Trophoblast cell (in vitro differentiated cells and primary cell): ENCODE measurements around the gene PCP2.

Experiments used
- DNase-seq, 2 donors: peaks; one replicate each; pipeline ENCODE4 v3.0.0-alpha.2; 2016
- H2AFZ ChIP-seq: 2 replicates; pipeline ENCODE4 v1.6.1; 2013; ENCODE audit warnings: low read length, moderate library complexity, mild to moderate bottlenecking; ENCODE audit not compliant: insufficient read depth, poor library complexity
- H2AK5ac ChIP-seq: 2 replicates; pipeline ENCODE4 v1.6.1; 2013; ENCODE audit warnings: mild to moderate bottlenecking, low read length
- H2BK120ac ChIP-seq: 2 replicates; pipeline ENCODE4 v1.6.1; 2013; ENCODE audit warnings: low read length, mild to moderate bottlenecking, moderate library complexity; ENCODE audit not compliant: insufficient read depth, poor library complexity
- H2BK12ac ChIP-seq: 2 replicates; pipeline ENCODE4 v1.6.1; 2013; ENCODE audit warnings: mild to moderate bottlenecking, low read length, moderate library complexity
- H2BK5ac ChIP-seq: 2 replicates; pipeline ENCODE4 v1.6.1; 2013; ENCODE audit warnings: low read length, low read depth, moderate library complexity, mild to moderate bottlenecking; ENCODE audit not compliant: poor library complexity
- H3K14ac ChIP-seq: 2 replicates; pipeline ENCODE4 v1.6.1; 2013; ENCODE audit warnings: mild to moderate bottlenecking, low read length
- H3K18ac ChIP-seq: 2 replicates; pipeline ENCODE4 v1.6.1; 2013; ENCODE audit warnings: mild to moderate bottlenecking, low read length
- H3K23ac ChIP-seq: 2 replicates; pipeline ENCODE4 v1.6.1; 2013; ENCODE audit warnings: low read length
- H3K27ac ChIP-seq: 2 replicates; pipeline ENCODE4 v1.5.1; 2013; ENCODE audit warnings: low read depth, mild to moderate bottlenecking, inconsistent platforms, low read length, moderate library complexity
- H3K27me3 ChIP-seq: 2 replicates; pipeline ENCODE4 v1.6.1; 2013; ENCODE audit warnings: inconsistent platforms, mild to moderate bottlenecking, low read length, moderate library complexity; ENCODE audit not compliant: insufficient read depth
- H3K36me3 ChIP-seq, 2 experiments: 1 replicate in 1 of 2; 2 replicates in 1 of 2; pipeline ENCODE4 v1.6.1; 2013; ENCODE audit warnings: low read length in 2 of 2, mild to moderate bottlenecking in 2 of 2, moderate library complexity in 1 of 2; ENCODE audit not compliant: insufficient read depth in 2 of 2, control insufficient read depth in 1 of 2
- H3K4ac ChIP-seq: 2 replicates; pipeline ENCODE4 v1.6.1; 2013; ENCODE audit warnings: low read depth, mild to moderate bottlenecking, low read length, moderate library complexity
- H3K4me1 ChIP-seq, 2 experiments: 1 replicate in 1 of 2; 2 replicates in 1 of 2; pipeline ENCODE4 v1.6.1; 2013; ENCODE audit warnings: low read length in 2 of 2, mild to moderate bottlenecking in 2 of 2, moderate library complexity in 1 of 2; ENCODE audit not compliant: insufficient read depth in 2 of 2, control insufficient read depth in 1 of 2
- H3K4me2 ChIP-seq: 2 replicates; pipeline ENCODE4 v1.6.1; 2013; ENCODE audit warnings: inconsistent platforms, mild to moderate bottlenecking, low read length, moderate library complexity
- H3K4me3 ChIP-seq: 2 replicates; pipeline ENCODE4 v1.5.1; 2013; ENCODE audit warnings: mild to moderate bottlenecking, low read depth, low read length, inconsistent platforms
- H3K79me1 ChIP-seq: one replicate; pipeline ENCODE4 v1.6.1; 2013; ENCODE audit warnings: low read length
- H3K79me2 ChIP-seq: 2 replicates; pipeline ENCODE4 v1.6.1; 2013; ENCODE audit warnings: low read length, mild to moderate bottlenecking; ENCODE audit not compliant: control insufficient read depth, insufficient read depth, poor library complexity
- H3K9ac ChIP-seq: 2 replicates; pipeline ENCODE4 v1.6.1; 2013; ENCODE audit warnings: mild to moderate bottlenecking, low read length
- H3K9me3 ChIP-seq: 2 replicates; pipeline ENCODE4 v1.6.1; 2013; ENCODE audit warnings: low read depth, mild to moderate bottlenecking, control low read depth, inconsistent platforms, low read length; ENCODE audit not compliant: insufficient read depth
- H4K12ac ChIP-seq: 2 replicates; pipeline ENCODE4 v1.6.1; 2013; ENCODE audit warnings: low read depth, mild to moderate bottlenecking, low read length, moderate library complexity
- H4K8ac ChIP-seq: 2 replicates; pipeline ENCODE4 v1.6.1; 2013; ENCODE audit warnings: low read depth, mild to moderate bottlenecking, low read length, moderate library complexity
- H4K91ac ChIP-seq: one replicate; pipeline ENCODE4 v1.6.1; 2013; ENCODE audit warnings: low read depth, mild to moderate bottlenecking, low read length, moderate library complexity
- WGBS: extraction: QIAGEN DNeasy Blood & Tissue Kit; methylation state at CpG from one replicate; pipeline ENCODE4 v1.1.7; 2013; ENCODE audit warnings: missing lambda C conversion rate; ENCODE audit not compliant: insufficient read length, insufficient coverage; ENCODE audit errors: extremely low coverage; 5-methylcytosine and 5-hydroxymethylcytosine counted together

The PCP2 gene

GRCh38 chr19:7619671-7620441 is 13.7 kb downstream of the PCP2 start:
- Histone ChIP-seq H3K18ac (no peak overlapping the region), H2BK120ac (no peak overlapping the region), H3K14ac (no peak overlapping the region), H3K4ac (no peak overlapping the region), H2BK12ac (no peak overlapping the region), H2AK5ac (no peak overlapping the region), H4K12ac (no peak overlapping the region), H3K79me1 (peaks cover 2% of the 10 kb centered on the region), H3K36me3 (peaks cover 83 to 84% of the 10 kb centered on the region in 2 experiments), H3K27ac (no peak overlapping the region), H3K79me2 (no peaks in the 10 kb centered on the region), H2BK5ac (no peak overlapping the region), H4K91ac (peak overlapping the region; percentile 26), H3K4me2 (no peak overlapping the region), H3K4me3 (no peak overlapping the region), H3K9ac (no peak overlapping the region), H4K8ac (no peak overlapping the region), H2AFZ (no peak overlapping the region), H3K4me1 (peaks cover 11 to 12% of the 10 kb centered on the region in 2 experiments), H3K23ac (no peak overlapping the region), H3K9me3 (peaks cover 5% of the 10 kb centered on the region), H3K27me3 (no peaks in the 10 kb centered on the region)
- no CpG with 5 or more reads among the region's 48 CpGs for WGBS
- DNase-seq: no peak

GRCh38 chr19:7618771-7619510 is 14.6 kb downstream of the PCP2 start:
- Histone ChIP-seq H3K4ac (no peak overlapping the region), H3K4me3 (peak overlapping the region; percentile 24), H4K91ac (peak overlapping the region; percentile 63), H3K27ac (peak overlapping the region; percentile 57), H3K79me1 (peaks cover 2% of the 10 kb centered on the region), H3K14ac (peak overlapping the region; percentile 29), H2AK5ac (no peak overlapping the region), H2BK12ac (peak overlapping the region; percentile 38), H4K12ac (no peak overlapping the region), H2BK120ac (peak overlapping the region; percentile 25), H3K4me1 (peaks cover 11 to 12% of the 10 kb centered on the region in 2 experiments), H3K9ac (no peak overlapping the region), H2BK5ac (peak overlapping the region; percentile 55), H3K36me3 (peaks cover 78 to 79% of the 10 kb centered on the region in 2 experiments), H3K4me2 (no peak overlapping the region), H3K9me3 (peaks cover 5% of the 10 kb centered on the region), H3K18ac (peak overlapping the region; percentile 54), H4K8ac (peak overlapping the region; percentile 64), H3K79me2 (no peaks in the 10 kb centered on the region), H2AFZ (no peak overlapping the region), H3K23ac (no peak overlapping the region), H3K27me3 (no peaks in the 10 kb centered on the region)
- no peak for DNase-seq
- no CpG with 5 or more reads among the region's 21 CpGs for WGBS

- no peak overlapping the region for H3K18ac ChIP-seq
- H3K4ac ChIP-seq: no peak overlapping the region
- H2BK5ac ChIP-seq: no peak overlapping the region
- no peak overlapping the region for H4K12ac ChIP-seq
- H3K9me3 ChIP-seq: peaks cover 5% of the 10 kb centered on the region
- peaks cover 2% of the 10 kb centered on the region for H3K79me1 ChIP-seq
- no peaks in the 10 kb centered on the region for H3K79me2 ChIP-seq
- no CpG with 5 or more reads among the region's 4 CpGs for WGBS
- no peak overlapping the region for H3K4me3 ChIP-seq
- H4K8ac ChIP-seq: no peak overlapping the region
- no peak overlapping the region for H3K14ac ChIP-seq
- no peak overlapping the region for H3K27ac ChIP-seq
- no peak overlapping the region for H3K9ac ChIP-seq
- H3K27me3 ChIP-seq: no peaks in the 10 kb centered on the region
- H2BK120ac ChIP-seq: no peak overlapping the region
- H3K36me3 ChIP-seq: peaks cover 73 to 74% of the 10 kb centered on the region in 2 experiments
- no peak overlapping the region for H2AK5ac ChIP-seq
- H3K23ac ChIP-seq: no peak overlapping the region
- H3K4me2 ChIP-seq: no peak overlapping the region
- no peak overlapping the region for H4K91ac ChIP-seq
- no peak overlapping the region for H2AFZ ChIP-seq
- no peak overlapping the region for H2BK12ac ChIP-seq
- peaks cover 11 to 12% of the 10 kb centered on the region in 2 experiments for H3K4me1 ChIP-seq
- no peak for DNase-seq
Observed at GRCh38 chr19:7618348-7618747, 15.2 kb downstream of the PCP2 start.

- peaks cover 11 to 12% of the 10 kb centered on the region in 2 experiments for H3K4me1 ChIP-seq
- H4K91ac ChIP-seq: no peak overlapping the region
- H2BK120ac ChIP-seq: no peak overlapping the region
- H3K18ac ChIP-seq: no peak overlapping the region
- WGBS: no CpG with 5 or more reads among the region's 28 CpGs
- H3K23ac ChIP-seq: no peak overlapping the region
- no peaks in the 10 kb centered on the region for H3K79me2 ChIP-seq
- DNase-seq: no peak
- H2AFZ ChIP-seq: no peak overlapping the region
- H3K9ac ChIP-seq: no peak overlapping the region
- H4K8ac ChIP-seq: no peak overlapping the region
- no peak overlapping the region for H2BK12ac ChIP-seq
- H3K9me3 ChIP-seq: peaks cover 5% of the 10 kb centered on the region
- no peaks in the 10 kb centered on the region for H3K27me3 ChIP-seq
- no peak overlapping the region for H4K12ac ChIP-seq
- H3K36me3 ChIP-seq: peaks cover 68 to 70% of the 10 kb centered on the region in 2 experiments
- no peak overlapping the region for H3K4me3 ChIP-seq
- H3K79me1 ChIP-seq: peaks cover 2% of the 10 kb centered on the region
- H3K27ac ChIP-seq: no peak overlapping the region
- H3K14ac ChIP-seq: no peak overlapping the region
- H2AK5ac ChIP-seq: no peak overlapping the region
- H3K4me2 ChIP-seq: no peak overlapping the region
- no peak overlapping the region for H3K4ac ChIP-seq
- no peak overlapping the region for H2BK5ac ChIP-seq
Observed at GRCh38 chr19:7617735-7618134, 15.8 kb downstream of the PCP2 start.
